ENCODE measurements around the gene ZNF366. TPM values are rescaled to one million over a fixed set of nuclear protein-coding genes. Genes with fewer than 3 reads are reported as not detected.

The ZNF366 gene, protein sequence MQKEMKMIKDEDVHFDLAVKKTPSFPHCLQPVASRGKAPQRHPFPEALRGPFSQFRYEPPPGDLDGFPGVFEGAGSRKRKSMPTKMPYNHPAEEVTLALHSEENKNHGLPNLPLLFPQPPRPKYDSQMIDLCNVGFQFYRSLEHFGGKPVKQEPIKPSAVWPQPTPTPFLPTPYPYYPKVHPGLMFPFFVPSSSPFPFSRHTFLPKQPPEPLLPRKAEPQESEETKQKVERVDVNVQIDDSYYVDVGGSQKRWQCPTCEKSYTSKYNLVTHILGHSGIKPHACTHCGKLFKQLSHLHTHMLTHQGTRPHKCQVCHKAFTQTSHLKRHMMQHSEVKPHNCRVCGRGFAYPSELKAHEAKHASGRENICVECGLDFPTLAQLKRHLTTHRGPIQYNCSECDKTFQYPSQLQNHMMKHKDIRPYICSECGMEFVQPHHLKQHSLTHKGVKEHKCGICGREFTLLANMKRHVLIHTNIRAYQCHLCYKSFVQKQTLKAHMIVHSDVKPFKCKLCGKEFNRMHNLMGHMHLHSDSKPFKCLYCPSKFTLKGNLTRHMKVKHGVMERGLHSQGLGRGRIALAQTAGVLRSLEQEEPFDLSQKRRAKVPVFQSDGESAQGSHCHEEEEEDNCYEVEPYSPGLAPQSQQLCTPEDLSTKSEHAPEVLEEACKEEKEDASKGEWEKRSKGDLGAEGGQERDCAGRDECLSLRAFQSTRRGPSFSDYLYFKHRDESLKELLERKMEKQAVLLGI
- not detected for polyA plus RNA-seq (2012; ENCODE audit: insufficient read depth, insufficient read length, low read depth)

GRCh38 chr5:72507231-72507906 is at the start of gene ZNF366:
TSS of gene ZNF366 (minus strand) at chr5:72507410. CDS start at chr5:72461496, 45,914 bp downstream.
- H3K9me3 ChIP-seq = no peaks in the 10 kb centered on the region
- no peaks in the 10 kb centered on the region for H3K4me1 ChIP-seq
- no peak for TF ChIP-seq CTCF (IDR thresholded peaks at IDR 0.05; ENCODE audit: low read depth, low read length)
- no peak for DNase-seq
- no peaks in the 10 kb centered on the region for H3K36me3 ChIP-seq
- no peaks in the 10 kb centered on the region for H3K27me3 ChIP-seq
- H3K4me3 ChIP-seq (ENCODE audit: low read depth, low read length) = no peak within 1 kb of the TSS

DNA sequence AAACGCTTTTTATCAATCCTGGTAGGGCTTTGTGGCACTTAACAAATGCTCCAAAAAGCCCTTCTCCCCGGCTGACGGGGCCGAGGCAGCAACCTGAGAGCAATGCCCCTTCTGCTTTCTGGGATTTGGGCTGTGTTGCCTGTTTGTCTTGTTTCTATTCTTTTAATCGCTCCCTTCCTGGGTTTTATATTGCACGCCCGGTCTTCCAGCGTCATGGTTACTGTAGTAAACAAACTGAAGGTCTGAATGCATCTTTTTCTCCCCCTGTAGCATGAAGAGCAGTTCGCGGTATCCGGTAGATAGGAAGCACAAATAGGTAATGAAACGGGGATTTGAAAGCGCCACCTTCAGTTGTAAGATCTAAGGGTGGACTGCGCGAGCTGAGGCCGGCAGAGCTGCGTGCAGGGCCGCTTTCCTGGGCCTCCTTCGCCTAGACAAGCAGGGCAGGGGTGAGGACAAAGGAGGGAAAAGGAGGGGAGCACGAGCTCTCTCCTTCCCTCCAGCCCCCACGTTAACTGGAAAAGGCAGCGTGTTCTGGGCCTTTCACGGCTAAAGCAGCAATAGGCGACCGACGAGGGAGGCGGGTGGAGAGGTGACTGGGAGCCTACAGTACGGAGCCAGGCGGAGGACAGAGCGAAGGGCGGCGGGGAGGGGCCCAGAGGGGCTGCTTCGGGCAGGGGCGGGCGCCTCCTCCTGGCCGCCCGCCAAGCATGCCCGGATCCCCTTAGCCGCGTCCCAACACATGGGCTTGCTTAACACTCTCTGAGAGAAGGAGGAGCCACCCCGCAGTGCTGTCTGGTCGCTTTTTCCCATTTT is 49.3 kb upstream of the ZNF366 start:
- no peak for TF ChIP-seq CTCF (IDR thresholded peaks at IDR 0.05; ENCODE audit: low read depth, low read length)
- Histone ChIP-seq H3K4me1 (no peaks in the 10 kb centered on the region; the same call in 1 of the 2 replicates), H3K36me3 (no peaks in the 10 kb centered on the region), H3K27me3 (no peaks in the 10 kb centered on the region), H3K4me3 (ENCODE audit: low read depth, low read length) (peak overlapping the region; percentile 36), H3K9me3 (no peaks in the 10 kb centered on the region)
- peak; percentile 75 for DNase-seq

DNA sequence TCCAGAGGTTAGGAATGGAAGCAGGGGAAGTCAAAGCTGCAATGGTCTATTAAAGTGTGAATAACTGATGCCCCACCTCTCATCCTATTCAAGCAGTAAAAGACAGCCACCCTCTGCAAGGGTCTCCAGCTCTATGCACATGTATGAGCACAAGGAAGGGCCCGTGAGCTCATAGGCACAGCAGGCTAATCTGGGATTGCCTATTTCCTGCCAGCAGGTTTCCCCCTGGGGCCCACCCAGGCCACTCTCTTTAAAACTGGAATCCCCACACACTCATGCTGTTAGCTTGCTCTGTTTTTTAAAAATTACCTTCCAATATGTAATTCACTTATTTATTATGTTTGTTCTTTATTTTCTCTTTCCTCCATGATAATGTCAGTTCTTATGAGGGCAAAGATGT is 48.7 kb upstream of the ZNF366 start:
- Histone ChIP-seq H3K27me3 (no peaks in the 10 kb centered on the region), H3K9me3 (no peaks in the 10 kb centered on the region), H3K4me1 (no peaks in the 10 kb centered on the region; the same call in 1 of the 2 replicates), H3K4me3 (ENCODE audit: low read depth, low read length) (no peak overlapping the region), H3K36me3 (no peaks in the 10 kb centered on the region)
- TF ChIP-seq CTCF (IDR thresholded peaks at IDR 0.05; ENCODE audit: low read depth, low read length) = no peak
- DNase-seq = peak; percentile 31

GRCh38 chr5:72554897-72555296 is 47.7 kb upstream of the ZNF366 start:
- no peaks in the 10 kb centered on the region for H3K27me3 ChIP-seq
- no peaks in the 10 kb centered on the region for H3K9me3 ChIP-seq
- no peaks in the 10 kb centered on the region for H3K4me1 ChIP-seq
- no peak for DNase-seq
- no peaks in the 10 kb centered on the region for H3K36me3 ChIP-seq
- H3K4me3 ChIP-seq (ENCODE audit: low read depth, low read length) = no peak overlapping the region
- no peak for TF ChIP-seq CTCF (IDR thresholded peaks at IDR 0.05; ENCODE audit: low read depth, low read length)

DNA sequence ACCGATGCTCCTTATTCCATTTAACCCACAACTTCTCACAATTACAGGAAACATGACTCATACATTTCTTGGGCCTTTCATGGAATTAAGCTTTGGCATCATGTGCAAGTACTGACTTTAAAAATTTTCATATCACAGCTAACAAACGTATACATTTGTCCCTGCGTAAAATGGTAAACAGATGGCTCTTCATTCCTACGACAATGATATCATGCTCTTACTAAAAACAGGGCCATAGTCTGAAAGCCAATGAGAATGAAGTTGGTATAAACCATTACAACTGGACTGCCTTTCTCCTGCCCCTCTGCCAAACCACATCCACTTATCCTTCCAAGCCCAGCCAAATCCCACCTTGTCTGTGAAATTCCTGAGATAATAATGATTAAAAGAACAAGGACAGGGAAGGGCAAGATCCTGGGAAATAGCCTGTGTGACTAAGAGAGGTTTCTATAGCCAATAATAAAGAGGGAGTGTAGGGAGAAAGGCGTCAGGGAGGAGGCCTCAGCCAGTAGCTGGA is 44.9 kb upstream of the ZNF366 start:
- no peaks in the 10 kb centered on the region for H3K27me3 ChIP-seq
- TF ChIP-seq CTCF (IDR thresholded peaks at IDR 0.05; ENCODE audit: low read depth, low read length) = no peak
- no peaks in the 10 kb centered on the region for H3K36me3 ChIP-seq
- no peaks in the 10 kb centered on the region for H3K9me3 ChIP-seq
- H3K4me1 ChIP-seq = no peaks in the 10 kb centered on the region
- DNase-seq = no peak
- no peak overlapping the region for H3K4me3 ChIP-seq (ENCODE audit: low read depth, low read length)

Measured in BE2C (cell line).